HCT116 (cell line): ENCODE measurements around the gene ZNF880.

Experiments
- POLR2AphosphoS5 ChIP-seq: IDR thresholded peaks from 2 replicates; pipeline ENCODE4 v1.6.1; 2011; ENCODE audit warnings: mild to moderate bottlenecking, low read depth, low read length, moderate library complexity
- SP1 ChIP-seq: IDR thresholded peaks from 2 replicates; pipeline ENCODE4 v1.6.1; 2012; ENCODE audit warnings: low read depth
- YY1 ChIP-seq: IDR thresholded peaks from 2 replicates; pipeline ENCODE4 v1.6.1; 2011; ENCODE audit warnings: low read length, low read depth, moderate library complexity, mild to moderate bottlenecking; ENCODE audit not compliant: insufficient replicate concordance; ENCODE audit errors: extremely low read depth
- TF ChIP-seq, protein P1 (sequence below), 3 experiments: fragments of 200-600 bp in 1 of 3; sonication (generic) in 1 of 3; IDR thresholded peaks in 2 of 3; conservative IDR thresholded peaks in 1 of 3; 2 replicates each; pipeline ENCODE4 v1.5.1; 2012 to 2017; ENCODE audit warnings: low read depth in 2 of 3, low read length in 2 of 3, antibody characterized with exemption in 1 of 3, borderline replicate concordance in 1 of 3, control low read depth in 1 of 3, mild to moderate bottlenecking in 1 of 3, mixed read lengths in 1 of 3, mixed run types in 1 of 3, moderate library complexity in 1 of 3; ENCODE audit not compliant: insufficient read depth in 1 of 3

DNA sequence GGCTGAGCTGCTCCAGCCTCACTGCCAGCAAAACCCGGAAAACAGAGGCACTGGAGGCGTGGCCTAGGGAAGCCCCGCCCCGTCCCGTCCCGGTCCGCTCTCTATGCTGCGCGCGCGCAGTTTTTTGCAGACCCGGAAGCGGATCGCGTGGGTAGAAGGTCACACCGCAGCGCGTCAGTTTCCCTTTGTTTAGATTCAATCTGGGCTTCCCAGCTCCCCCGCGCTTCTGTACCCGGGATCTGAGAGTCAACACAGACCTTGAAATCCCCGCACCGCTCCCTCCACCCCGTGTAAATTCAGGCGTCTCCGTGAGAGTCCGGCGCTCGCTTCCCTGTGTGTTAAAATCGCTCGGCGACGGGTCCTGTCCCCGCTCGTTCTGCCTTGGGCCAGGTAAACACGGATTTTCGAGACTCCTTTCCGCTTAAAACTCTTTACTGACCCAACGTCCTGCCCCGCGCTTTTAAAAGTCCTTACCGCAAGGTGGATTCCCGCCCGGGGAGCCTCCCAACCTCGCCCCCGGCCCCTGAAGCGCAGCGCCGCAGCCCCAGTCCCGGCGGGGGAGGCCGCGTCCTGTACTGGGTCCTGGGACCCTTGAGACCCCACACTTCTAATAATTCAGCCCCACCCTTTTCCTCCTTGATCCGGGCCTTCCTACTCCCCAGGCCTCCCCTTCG is 33.5 kb upstream of the ZNF880 start, which contains the start of gene ZNF610:
- TF ChIP-seq POLR2AphosphoS5 (no peak), YY1 (no peak), SP1 (no peak)
- TF ChIP-seq, protein P1, sequence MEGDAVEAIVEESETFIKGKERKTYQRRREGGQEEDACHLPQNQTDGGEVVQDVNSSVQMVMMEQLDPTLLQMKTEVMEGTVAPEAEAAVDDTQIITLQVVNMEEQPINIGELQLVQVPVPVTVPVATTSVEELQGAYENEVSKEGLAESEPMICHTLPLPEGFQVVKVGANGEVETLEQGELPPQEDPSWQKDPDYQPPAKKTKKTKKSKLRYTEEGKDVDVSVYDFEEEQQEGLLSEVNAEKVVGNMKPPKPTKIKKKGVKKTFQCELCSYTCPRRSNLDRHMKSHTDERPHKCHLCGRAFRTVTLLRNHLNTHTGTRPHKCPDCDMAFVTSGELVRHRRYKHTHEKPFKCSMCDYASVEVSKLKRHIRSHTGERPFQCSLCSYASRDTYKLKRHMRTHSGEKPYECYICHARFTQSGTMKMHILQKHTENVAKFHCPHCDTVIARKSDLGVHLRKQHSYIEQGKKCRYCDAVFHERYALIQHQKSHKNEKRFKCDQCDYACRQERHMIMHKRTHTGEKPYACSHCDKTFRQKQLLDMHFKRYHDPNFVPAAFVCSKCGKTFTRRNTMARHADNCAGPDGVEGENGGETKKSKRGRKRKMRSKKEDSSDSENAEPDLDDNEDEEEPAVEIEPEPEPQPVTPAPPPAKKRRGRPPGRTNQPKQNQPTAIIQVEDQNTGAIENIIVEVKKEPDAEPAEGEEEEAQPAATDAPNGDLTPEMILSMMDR (IDR thresholded peaks at IDR 0.05 in 2 of 3, conservative IDR thresholded peaks at IDR 0.05 in 1 of 3; ENCODE audit: borderline replicate concordance in 1 of 3, insufficient read depth in 1 of 3, low read depth in 2 of 3, low read length in 2 of 3), result no peak
